ENCODE results near the gene NOCT.
"Not testable (repeated sequence)": the region's sequence is repeated elsewhere in the genome, so short reads cannot be mapped to it uniquely, and the experiment has no call there.

NOCT gene

DNA sequence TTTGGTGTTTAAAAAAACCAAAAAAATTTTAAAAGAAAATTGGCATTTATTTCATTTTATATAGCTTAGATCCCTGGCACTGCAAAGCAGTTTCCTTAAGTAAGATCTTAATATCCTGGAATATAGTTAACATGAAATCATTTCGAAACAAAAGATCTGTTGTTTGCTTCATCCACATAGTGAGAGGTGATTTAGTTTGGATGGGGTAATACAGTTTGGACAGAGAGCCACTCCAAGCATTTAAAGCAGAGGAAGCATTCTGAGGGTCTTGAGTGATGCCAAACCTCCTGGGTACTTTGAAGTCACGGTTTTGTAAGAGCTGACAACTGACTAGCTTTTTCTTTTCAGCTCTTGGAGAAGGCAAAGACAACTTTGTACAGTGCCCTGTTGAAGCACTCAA, 28.7 kb downstream of the NOCT start:
- no peak for DNase-seq

DNA sequence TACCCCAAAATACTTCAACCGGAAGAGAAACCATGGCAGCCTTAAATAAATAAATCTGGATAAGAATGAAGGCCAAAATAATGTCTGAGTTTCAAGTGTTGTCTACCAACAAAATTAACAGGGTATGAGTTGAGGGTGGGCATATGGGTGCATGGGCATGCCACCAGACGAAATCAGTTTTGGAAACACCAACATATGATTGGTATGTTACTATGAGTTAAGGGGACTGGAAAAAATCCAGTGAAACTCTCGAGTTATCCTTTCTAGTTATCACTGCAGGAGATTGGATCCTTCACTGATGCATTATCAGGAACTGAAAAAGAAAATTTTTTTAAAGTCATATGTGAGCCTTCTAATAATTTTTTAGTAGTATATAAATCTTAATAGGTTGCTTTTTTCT, 32.4 kb downstream of the NOCT start:
- no peak for DNase-seq

DNA sequence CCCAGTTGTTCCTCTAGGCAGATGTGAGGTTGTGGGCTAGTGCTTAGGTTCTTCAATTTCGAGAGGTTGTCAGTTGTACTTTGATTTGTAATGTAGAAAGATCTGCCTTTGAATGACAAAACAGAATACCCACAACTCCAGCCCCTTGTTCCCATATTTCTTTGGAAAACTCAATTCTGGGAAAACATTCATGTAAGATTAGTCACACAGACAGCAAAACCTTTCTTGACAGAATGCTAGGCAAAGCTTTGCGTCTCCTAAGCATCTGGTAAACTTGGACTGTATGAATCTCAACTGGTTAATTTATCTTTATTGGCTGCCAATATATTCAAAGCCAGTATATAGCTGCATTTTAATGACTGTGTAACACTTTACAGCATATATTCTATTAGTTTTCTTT, 34.9 kb downstream of the NOCT start:
- DNase-seq = no peak

GRCh38 chr4:139053909-139054308, 38.3 kb downstream of the NOCT start:
- no peak for DNase-seq

GRCh38 chr4:139054791-139055505, 39.4 kb downstream of the NOCT start:
- DNase-seq = no peak

DNA sequence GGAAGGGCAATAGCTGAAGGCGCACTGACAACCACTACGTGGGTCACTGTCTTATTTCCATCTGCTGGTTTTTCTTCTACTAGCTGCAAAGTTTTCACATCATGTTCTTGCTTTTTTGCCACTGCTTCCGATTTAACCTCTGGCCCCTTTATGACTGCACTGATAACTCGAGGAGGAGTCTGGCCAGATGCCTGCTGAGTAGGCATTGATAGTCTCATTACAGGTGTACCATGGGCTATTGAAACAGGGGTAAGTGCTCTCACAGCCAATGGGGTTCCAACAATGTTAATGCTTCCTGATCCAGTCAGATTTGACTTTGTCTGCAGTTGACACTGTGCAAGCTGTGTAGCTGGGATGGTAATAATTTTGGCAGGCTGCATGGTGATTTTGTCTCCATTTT, 43.4 kb downstream of the NOCT start:
- DNase-seq = not testable (repeated sequence)

GRCh38 chr4:139060591-139060990, 45.0 kb downstream of the NOCT start:
- DNase-seq = no peak

DNA sequence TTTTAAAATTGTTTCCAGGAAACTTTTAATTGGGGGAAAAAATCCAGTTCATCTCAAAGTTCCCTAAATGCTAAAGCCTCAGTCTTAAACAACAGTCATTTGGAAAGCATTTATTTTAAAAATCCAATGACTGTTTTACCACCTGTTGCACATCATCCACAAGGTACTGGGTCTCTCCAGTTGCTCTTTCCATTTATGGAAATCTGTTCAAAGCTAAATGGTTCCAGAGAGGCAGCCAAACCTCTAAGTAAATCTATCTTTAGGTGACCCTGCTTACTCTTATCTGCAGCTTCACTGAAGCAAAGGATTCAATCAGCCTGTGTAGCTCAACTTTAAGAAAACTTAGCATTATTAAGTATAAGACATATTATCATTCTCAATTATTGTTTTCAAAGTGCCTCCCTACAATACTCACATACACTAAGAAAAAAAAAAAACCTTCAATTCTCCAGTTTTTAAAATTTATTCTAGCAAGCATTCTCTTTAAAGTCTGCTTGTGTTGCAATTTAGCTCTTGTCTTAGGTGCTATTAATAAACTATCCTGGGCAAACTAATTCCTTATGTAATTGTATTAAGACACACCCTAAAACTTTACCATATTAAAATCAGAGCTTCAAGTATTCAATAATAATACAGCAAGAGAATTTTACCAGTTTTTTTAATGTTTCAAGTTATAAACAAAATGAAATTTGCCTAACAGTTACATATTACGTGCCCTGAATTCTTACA, 60.6 kb downstream of the NOCT start:
- no peak for DNase-seq

DNA sequence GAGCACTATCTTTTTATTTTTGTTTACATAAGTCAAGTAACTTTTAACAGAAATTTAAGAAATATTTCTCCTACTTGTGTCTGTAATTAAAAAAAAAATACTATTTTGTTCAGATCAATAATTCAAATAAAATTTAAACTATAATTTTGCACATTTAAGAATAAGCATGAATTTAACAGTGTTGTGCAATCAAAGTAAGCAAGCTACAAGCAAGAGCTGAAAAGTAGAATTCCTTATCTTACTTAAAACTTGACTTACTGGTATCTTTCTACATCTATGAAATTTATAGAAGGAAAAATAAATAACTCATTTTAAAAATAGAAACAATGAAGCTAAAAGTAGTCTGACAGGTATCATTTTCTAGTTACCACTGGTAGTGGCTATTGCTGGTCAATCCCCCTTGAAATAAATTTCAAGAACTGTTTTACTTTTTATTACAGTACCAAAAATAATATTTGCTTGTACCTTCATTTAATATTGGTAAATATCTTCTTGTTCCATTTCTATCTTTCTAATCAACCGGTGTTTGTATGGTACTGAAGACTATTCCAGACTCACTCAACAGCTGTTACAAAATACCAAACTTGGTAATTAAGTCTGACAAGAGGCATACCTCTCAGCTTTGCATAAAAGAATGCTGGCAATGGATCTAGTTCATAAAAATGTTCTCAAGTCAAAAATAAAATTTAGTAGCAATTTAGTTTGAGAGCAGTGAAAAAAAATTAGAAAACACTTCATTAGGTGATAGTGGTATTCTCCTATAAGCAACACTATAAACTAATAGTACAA, 62.2 kb downstream of the NOCT start:
- no peak for DNase-seq

- DNase-seq = no peak
These were observed 63.3 kb downstream of the NOCT start for GRCh38 chr4:139078926-139079325.

DNA sequence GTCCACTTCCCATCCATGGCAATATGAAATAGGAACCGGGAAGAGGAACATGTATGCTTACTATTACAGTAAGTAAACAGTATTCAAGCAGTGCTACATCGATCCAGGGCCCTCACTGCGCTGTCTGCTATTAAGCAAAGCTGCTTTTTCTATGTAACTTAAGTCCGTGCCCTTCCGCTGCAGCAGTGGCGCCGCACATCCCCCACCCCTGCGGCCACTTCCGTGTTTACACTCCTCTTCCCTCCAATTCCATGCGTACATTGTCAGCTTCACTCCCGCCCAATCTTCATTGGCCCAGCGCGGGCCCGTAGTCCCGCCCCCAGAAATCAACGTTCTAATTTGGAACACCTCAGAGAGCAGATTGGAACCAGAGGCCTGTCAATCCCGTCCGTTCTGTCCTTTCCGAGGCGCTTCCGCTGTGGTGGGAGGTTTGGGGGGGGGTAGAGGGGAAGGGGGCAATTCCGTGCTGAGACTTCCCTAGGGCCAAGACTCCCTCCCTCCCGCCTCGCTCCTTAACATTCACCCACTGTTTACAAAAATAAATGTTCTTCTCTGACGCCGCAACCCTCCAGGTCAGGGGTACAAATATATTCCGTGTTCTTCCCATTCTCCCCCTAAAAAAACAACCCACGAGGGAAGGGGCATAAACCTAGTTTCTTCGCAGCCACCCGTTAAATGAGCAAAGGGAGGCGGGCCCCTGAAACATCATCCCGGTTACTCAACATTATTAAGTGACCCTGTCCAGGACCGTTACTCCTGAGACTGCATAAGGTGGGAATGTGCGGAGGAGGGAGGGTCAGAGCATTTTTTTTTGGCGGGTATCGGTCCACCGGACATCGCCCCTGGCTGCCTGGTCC, 67.4 kb downstream of the NOCT start:
- peak; percentile 32 to 98 (median 92) for DNase-seq

GRCh38 chr4:139083607-139083955, 68.0 kb downstream of the NOCT start:
- peak in 33 of 56 donors; percentile 37 to 86 (median 71) for DNase-seq

DNA sequence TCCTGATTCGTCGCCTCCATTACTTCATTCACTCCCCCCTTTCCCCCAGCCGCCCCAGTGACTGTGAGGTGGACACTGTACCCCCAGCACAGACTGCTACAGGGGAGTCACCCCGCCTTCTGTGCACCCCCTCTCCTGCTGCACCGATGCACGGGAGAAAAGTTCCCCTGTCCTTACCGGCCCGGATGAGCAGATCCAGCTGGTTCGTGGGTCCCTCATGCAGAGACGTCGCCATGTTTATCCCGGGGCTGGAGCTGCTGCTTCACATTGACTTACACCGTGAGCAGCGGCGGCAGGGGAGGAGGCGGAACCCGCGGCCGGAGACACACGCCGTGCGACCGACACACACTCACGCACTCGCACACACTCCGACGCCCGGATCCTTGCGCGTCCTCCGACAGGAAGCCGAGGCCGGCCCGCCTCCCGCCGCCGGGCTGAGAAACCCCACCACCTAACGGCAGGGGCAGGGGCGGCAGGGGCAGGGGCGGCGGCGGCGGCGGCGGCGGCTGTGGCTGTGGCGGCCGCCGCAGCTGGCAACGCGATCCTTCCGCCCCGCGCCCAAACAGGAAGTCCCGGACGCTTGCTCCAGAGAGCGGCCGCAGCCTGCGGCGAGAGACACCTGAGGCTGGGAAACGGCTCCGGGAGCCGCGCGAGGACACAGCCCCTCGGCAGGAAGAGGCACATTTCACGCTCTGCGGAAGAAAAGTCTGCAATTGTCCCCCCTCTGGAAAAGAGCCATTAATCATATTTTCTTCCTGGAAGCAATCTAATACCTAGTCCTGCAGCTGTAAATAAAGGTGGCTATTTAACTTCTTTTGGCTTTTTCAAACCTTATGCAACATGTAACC, 68.6 kb downstream of the NOCT start:
- DNase-seq = peak; percentile 33 to 92 (median 79)

DNA sequence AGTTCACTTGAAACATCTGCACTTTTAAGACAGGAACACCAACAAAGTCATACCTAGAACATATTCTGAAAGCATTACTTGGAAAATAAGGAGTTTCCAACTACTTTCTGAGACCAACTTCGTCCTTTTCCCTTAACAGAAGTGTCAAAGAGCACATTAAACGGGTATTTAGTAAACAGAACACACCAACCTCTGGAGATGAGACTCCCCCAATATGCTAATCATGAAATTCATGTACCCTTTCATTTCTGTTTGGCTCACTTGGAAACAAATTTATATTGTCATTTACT, 69.2 kb downstream of the NOCT start:
- no peak for DNase-seq

GRCh38 chr4:139085141-139085540, 69.6 kb downstream of the NOCT start:
- DNase-seq = no peak

DNA sequence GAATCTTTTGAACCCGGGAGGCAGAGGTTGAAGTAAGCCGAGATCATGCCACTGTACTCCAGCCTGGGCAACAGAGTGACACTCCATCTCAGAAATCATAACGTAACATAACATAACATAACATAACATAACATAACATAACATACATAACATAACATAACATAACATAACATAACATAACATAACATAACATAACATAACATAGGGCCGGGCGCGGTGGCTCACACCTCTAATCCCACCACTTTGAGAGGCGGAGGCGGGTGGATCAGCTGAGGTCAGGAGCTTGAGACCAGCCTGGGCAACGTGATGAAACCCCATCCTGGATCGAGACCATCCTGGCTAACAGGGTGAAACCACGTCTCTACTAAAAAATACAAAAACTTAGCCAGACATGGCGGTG, 76.7 kb downstream of the NOCT start:
- DNase-seq = no peak
